Loucy (cell line): Measurements from ENCODE around the gene CD207.

Experiments used
- EZH2phosphoT487 ChIP-seq: fragments of 200-600 bp; IDR thresholded peaks from 2 replicates; pipeline ENCODE4 v1.6.1; 2018; ENCODE audit warnings: antibody characterized with exemption, mild to moderate bottlenecking, moderate library complexity, borderline replicate concordance
- TF ChIP-seq, protein P1 (sequence below): fragments of 200-600 bp; sonication (generic); conservative IDR thresholded peaks from 2 replicates; pipeline ENCODE4 v1.5.1; 2014; ENCODE audit warnings: mild to moderate bottlenecking, antibody characterized with exemption, low read length

DNA sequence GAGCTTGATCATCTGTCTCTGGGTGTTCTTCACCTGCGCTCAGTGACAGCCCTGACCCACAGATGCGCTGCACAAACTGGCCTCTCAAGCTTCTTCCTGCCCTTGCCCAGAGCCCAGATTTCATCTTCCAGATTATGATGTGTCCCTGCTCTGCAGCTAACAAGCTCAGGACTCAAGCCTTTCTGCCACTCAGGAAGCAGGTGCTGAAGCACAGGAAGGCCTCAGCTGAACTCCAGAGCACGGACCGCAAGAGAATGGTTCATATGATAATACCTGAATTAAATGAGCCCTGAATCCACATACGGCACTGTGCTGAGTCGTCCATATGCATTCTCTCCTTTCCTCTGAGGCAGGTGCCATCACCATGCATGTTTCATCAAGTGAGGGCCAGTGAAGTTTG, 3.8 kb downstream of the CD207 start:
- TF ChIP-seq, protein P1, sequence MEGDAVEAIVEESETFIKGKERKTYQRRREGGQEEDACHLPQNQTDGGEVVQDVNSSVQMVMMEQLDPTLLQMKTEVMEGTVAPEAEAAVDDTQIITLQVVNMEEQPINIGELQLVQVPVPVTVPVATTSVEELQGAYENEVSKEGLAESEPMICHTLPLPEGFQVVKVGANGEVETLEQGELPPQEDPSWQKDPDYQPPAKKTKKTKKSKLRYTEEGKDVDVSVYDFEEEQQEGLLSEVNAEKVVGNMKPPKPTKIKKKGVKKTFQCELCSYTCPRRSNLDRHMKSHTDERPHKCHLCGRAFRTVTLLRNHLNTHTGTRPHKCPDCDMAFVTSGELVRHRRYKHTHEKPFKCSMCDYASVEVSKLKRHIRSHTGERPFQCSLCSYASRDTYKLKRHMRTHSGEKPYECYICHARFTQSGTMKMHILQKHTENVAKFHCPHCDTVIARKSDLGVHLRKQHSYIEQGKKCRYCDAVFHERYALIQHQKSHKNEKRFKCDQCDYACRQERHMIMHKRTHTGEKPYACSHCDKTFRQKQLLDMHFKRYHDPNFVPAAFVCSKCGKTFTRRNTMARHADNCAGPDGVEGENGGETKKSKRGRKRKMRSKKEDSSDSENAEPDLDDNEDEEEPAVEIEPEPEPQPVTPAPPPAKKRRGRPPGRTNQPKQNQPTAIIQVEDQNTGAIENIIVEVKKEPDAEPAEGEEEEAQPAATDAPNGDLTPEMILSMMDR, result no peak
- no peak for TF ChIP-seq EZH2phosphoT487
